Duodenal mucosa (tissue), 2 donors: ENCODE data around the gene PWWP2B.

ENCODE experiments used
- H3K27ac ChIP-seq: one replicate; pipeline ENCODE4 v1.7.0; 2013; ENCODE audit warnings: low read depth, low read length
- H3K27me3 ChIP-seq, 2 donors: one replicate each; pipeline ENCODE4 v1.7.0; 2013; ENCODE audit warnings: low read length in 2 of 2, control low read depth in 1 of 2; ENCODE audit not compliant: insufficient read depth in 2 of 2, control insufficient read depth in 1 of 2
- H3K36me3 ChIP-seq, 2 donors: one replicate each; pipeline ENCODE4 v1.7.0; 2013; ENCODE audit warnings: low read length in 2 of 2, control low read depth in 1 of 2; ENCODE audit not compliant: insufficient read depth in 2 of 2, control insufficient read depth in 1 of 2
- H3K4me1 ChIP-seq, 2 donors: one replicate each; pipeline ENCODE4 v1.7.0; 2013; ENCODE audit warnings: low read length in 2 of 2, control low read depth in 1 of 2; ENCODE audit not compliant: insufficient read depth in 2 of 2, control insufficient read depth in 1 of 2
- H3K4me3 ChIP-seq, 2 donors: one replicate each; pipeline ENCODE4 v1.7.0; 2013; ENCODE audit warnings: low read length in 2 of 2, low read depth in 1 of 2
- H3K9ac ChIP-seq, 2 donors: one replicate each; pipeline ENCODE4 v1.7.0; 2013; ENCODE audit warnings: low read length in 2 of 2, low read depth in 1 of 2
- H3K9me3 ChIP-seq, 2 donors: one replicate each; pipeline ENCODE4 v1.7.0; 2013; ENCODE audit warnings: low read length in 2 of 2, control low read depth in 1 of 2; ENCODE audit not compliant: control insufficient read depth in 1 of 2

Gene PWWP2B

DNA sequence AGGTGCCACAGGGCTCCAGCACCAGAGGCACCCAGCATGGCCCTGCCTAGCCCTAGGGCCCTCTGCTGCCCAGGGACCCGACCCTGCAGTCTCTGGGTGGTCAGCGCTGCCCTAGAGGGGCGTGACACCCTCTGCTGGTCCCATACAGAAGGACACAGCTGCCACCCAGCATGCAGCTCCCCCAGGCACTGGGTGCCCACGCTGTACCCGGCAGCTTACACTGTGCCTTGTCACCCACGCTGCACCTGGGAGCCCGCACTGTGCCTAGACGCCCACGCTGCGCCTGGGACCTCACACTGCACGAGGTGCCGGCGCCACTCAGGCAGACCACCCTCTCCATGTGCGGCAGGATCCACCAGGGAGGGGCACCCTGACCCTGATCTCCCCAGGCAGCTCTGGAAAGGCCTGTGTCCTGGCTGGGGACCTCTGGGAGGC, 55.2 kb downstream of the PWWP2B start:
- peak overlapping the region; percentile 56 for H3K27ac ChIP-seq

DNA sequence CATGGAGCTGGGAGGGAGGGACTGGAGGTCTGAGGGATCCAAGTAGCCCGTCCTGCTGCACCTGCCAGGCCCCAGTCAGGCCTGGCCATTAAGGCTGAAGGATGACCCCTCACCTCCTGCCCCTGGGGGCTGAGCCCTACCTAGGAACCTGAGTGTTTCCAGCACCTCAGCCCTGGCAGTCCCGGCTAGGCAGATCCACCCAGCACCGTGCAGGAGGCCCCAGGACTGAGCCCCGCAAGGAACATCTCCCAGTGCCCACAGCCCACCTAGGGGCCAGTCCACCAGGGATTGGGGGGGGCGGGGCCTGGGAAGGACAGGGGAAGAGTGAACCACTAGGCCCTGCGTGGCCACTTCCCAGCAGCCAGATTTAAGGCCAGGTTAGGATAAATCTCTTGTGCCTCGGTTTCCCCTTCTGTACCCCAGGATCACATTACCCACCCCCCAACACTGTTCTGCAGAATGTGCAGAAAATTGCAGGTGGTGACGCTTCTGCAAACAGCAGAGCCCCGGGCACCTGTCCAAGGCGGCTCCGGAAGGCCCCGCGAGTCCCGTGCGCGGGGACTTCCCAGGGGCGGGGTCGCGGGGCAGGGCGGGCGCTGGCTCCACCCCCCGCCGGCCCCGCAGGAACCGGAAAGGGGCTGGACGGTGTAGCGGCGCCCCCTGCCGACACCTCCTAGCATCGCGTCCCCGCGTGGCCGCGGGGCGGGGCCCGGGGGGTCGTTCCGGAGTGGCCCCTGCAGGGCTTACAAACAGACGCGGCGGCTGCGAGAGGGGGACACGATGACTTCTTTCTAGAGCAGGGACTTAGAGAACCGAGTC, 55.9 kb downstream of the PWWP2B start:
- Histone ChIP-seq H3K9me3 (no peaks in the 10 kb centered on the region), H3K27me3 (no peaks in the 10 kb centered on the region), H3K27ac (peak overlapping the region; percentile 56), H3K9ac (peak overlapping the region; percentile 51 to 53), H3K4me1 (peaks cover 65 to 75% of the 10 kb centered on the region in 2 donors), H3K4me3 (peak overlapping the region; percentile 53 to 54), H3K36me3 (no peaks in the 10 kb centered on the region)

More for the DNA sequence above, 55.2 kb downstream of the PWWP2B start:
- Histone ChIP-seq H3K27me3 (no peaks in the 10 kb centered on the region), H3K9ac (peak overlapping the region; percentile 20 to 53), H3K4me3 (peak overlapping the region in 1 of 2 donors; percentile 54), H3K4me1 (peaks cover 70 to 75% of the 10 kb centered on the region in 2 donors), H3K9me3 (no peaks in the 10 kb centered on the region), H3K36me3 (no peaks in the 10 kb centered on the region)

DNA sequence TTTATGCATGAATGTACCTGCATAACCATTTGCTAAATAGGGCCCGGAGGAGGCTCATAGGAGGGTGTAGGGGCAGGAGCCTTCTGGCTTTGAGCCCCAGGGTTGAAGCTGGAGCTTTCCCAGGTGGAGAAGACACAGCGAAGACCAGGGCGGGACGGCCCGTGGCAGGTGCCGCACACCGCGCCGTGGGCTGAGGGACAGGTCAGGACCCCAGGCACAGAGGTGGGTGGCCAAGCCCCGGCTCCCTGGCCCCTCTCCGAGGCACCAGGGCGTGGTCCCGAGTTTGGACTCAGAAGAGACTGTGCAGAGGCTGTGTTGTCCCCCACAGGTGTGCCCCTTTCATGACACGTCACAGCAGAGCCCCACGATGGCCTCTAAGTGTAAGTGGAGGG, 56.5 kb downstream of the PWWP2B start:
- Histone ChIP-seq H3K4me3 (peak overlapping the region; percentile 7 to 53), H3K9me3 (no peaks in the 10 kb centered on the region), H3K9ac (peak overlapping the region; percentile 39 to 51), H3K4me1 (peaks cover 66 to 76% of the 10 kb centered on the region in 2 donors), H3K36me3 (no peaks in the 10 kb centered on the region), H3K27me3 (no peaks in the 10 kb centered on the region), H3K27ac (no peak overlapping the region)

DNA sequence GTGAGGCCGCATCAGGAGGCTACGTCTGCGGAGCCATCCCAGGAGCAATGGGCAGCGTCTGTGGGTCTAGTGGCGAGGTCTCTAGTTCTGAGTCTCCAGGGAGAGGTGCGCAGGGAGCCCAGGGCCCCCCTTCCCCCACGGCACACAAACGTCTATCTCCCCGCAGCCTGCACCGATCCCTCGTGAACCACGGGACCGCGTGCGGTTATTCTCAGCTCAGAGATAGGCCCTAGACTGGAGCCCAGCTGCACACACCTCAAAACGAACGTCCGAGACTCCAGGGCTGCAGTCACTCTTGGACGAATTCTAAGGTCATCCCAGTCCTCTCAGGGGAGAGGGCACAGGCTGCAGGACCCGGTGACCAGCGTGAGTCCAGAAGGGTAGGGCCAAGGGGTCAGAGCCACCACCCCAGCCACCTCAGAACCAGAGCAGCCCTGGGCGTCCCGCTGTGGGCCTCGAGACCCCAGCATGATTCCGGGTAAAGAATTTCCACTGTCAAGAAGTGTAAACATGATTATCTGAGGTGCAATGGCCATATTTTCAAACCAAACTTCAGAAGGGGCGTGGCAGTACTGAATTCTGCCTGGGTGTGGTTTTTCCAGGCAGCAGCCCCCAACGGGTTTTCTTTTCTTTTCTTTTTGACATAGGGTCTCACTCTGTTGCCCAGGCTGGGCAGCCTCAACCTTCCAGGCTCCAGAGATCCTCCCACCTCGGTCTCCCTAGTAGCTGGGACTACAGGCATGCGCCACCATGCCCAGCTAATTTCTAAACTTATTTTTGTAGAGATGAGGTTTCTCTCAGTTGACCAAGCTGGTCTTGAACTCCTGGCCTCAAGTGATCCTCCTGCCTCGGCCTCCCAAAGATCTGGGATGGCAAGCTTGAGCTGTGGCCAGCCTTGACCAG, 57.5 kb downstream of the PWWP2B start:
- H3K4me1 ChIP-seq, result peaks cover 72 to 83% of the 10 kb centered on the region in 2 donors
- H3K36me3 ChIP-seq, result no peaks in the 10 kb centered on the region
- H3K9me3 ChIP-seq, result no peaks in the 10 kb centered on the region
- H3K9ac ChIP-seq, result peak overlapping the region; percentile 18 to 39
- peak overlapping the region; percentile 27 for H3K27ac ChIP-seq
- H3K27me3 ChIP-seq, result no peaks in the 10 kb centered on the region
- H3K4me3 ChIP-seq, result no peak overlapping the region

DNA sequence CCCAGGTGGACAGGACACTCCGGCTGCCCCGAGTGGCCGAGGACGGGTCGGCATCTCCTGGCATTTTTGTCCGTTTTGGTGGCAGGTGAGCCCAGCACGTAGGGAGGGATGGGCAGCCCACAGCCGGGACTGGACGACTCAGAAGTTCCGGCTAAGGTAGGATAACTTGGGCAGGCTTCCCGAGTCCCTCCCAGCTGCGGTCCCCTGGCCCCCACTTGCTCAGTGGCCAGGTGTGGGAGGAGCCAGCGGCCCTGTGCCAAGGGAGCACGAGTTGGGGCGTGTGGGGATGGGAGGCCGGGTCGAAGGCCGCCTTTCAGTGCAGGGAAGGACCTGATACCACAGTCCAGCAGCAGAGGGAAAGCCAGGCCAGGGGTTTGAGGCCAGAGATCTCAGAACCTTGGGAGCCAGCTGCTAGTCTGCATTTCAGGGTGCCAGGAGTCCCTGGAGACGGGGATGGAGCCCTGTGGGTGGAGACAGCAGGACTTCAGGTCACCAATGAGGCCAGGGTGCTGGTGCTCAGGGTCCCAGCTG, 58.5 kb downstream of the PWWP2B start:
- H3K4me1 ChIP-seq, result peaks cover 79 to 91% of the 10 kb centered on the region in 2 donors

DNA sequence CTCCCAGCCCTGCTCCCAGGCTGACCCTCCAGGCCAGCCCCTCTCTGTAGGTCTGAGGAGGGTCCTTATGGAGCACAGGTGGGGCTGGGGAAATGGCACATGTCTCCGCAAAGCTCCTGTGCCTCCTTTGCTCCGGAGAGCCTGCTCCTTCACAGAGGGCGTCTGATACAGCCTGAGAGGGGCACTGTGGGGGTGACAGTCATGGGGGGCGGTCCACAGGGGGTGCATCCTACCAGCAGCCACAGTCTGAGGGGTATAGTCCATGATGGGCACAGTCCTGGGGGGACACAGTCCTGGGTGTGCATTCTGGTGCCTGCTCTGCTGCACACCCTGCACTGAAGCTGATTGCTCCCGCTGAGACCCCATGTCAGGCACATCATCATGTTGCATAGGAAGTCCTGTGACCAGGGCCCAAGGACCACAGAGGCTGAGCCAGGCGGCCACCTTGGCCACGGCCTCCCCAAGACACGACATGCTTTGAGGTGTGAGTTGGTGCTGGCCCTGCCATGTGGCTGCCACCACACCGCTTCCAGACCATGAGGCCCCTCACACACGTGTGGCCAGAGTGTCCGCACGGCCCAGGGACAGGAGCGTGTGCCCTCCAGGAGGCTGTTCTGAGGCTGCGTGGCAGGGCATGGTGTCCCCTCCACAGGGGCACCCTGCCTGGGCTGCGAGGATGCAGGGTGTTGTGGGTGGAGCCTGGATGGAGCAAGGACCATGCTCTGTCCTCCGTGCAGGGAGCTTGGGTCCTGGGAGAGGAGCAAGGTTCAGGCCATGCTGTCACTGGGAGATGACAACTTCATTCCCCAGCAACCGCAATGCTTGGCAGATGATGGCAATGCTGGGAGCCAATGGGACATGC, 59.2 kb downstream of the PWWP2B start:
- Histone ChIP-seq H3K27ac (no peak overlapping the region), H3K9me3 (no peaks in the 10 kb centered on the region), H3K4me3 (no peak overlapping the region), H3K9ac (peak overlapping the region in 1 of 2 donors; percentile 32), H3K36me3 (no peaks in the 10 kb centered on the region), H3K4me1 (peaks cover 84 to 97% of the 10 kb centered on the region in 2 donors), H3K27me3 (no peaks in the 10 kb centered on the region)

More for the DNA sequence above, 58.5 kb downstream of the PWWP2B start:
- H3K9ac ChIP-seq, result peak overlapping the region in 1 of 2 donors; percentile 32
- H3K9me3 ChIP-seq, result no peaks in the 10 kb centered on the region
- H3K27me3 ChIP-seq, result no peaks in the 10 kb centered on the region
- no peak overlapping the region for H3K4me3 ChIP-seq
- no peak overlapping the region for H3K27ac ChIP-seq
- H3K36me3 ChIP-seq, result no peaks in the 10 kb centered on the region

DNA sequence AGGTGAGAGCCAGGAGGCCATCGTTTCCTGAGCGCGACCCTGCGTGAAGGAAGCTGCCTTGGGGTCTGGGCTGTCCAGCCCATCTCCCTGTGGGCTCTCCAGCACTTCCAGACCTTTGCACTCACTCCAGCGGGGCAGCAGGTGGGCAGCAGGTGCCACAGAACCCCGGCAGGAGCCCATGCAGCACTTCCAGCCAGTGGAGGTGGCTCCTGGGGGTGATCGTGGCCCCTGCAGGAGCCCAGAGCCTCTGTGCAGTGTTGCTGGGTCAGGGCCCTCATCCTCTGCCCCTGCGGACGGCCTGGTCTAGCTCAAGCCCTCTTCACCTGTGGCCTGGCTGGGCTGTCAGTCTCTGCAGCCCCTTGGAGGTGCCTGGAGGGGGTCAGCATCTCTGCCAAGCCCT, 59.9 kb downstream of the PWWP2B start:
- Histone ChIP-seq H3K9ac (no peak overlapping the region), H3K4me3 (no peak overlapping the region), H3K27me3 (no peaks in the 10 kb centered on the region), H3K4me1 (peaks cover 81 to 96% of the 10 kb centered on the region in 2 donors), H3K36me3 (no peaks in the 10 kb centered on the region), H3K9me3 (no peaks in the 10 kb centered on the region), H3K27ac (no peak overlapping the region)

DNA sequence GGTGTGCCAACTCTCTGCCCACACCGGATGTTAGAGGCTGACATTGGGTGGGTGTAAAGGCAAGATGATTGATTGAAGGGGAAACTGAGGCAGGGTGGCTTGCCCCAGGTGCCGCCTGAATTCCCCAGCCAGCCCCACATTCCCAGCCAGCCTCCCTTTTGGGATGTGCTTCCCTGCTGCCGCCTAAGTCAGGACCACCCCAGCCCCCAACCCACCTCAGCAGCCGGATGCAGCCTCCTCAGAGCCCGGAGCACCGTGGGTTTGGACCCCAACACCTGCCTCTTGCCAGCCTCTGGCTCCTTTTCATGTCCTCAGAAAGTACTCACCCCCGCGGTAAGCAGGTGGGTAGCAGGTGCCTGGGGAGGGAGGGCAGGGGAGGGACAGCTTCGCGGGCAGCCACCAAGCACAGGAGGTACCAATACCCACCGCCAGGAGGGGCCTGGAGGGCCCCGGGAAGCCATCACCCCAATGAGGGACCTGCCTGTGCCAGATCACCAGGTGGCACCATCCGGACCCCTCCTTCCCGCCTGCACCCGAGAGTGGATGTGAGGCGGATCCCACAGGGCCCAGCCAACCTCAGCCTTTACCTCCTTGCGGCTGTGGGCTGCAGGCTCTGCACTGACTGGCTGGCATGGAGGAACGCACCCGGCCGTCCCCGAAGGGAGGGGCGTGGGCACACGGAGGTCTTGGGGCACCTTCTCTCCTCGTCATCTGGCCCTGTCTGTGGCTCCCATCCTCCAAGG, 60.5 kb downstream of the PWWP2B start:
- H3K27me3 ChIP-seq, result no peaks in the 10 kb centered on the region
- H3K27ac ChIP-seq, result no peak overlapping the region
- H3K9ac ChIP-seq, result peak overlapping the region; percentile 43 to 63
- no peaks in the 10 kb centered on the region for H3K9me3 ChIP-seq
- H3K36me3 ChIP-seq, result no peaks in the 10 kb centered on the region
- peaks cover 77 to 92% of the 10 kb centered on the region in 2 donors for H3K4me1 ChIP-seq
- peak overlapping the region in 1 of 2 donors; percentile 53 for H3K4me3 ChIP-seq

DNA sequence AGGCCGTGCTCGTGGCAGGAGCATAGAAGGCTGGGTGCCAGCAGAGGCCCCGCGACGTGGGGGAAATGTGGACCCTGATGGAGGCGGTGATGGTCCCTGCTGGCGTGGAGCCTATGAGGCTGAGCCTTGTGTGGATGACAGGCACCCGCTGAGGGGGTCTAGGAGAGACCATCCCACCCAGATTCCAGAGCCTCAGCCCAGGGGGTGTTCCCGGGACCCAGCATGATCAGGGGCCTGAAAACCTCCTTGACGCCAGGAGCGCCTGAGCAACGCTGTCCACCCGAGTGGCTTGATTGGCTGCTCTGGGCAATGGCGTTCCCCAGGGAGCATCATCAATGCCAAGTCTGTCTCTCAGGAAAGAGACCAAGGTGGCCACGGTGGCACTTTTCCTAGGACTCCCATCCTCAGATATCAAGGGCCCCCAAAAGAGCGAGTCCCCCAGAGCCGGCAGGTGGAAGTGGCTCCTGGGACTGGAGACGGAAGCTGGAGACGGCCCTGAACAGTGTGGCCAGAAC, 61.1 kb downstream of the PWWP2B start:
- Histone ChIP-seq H3K4me1 (peaks cover 78 to 92% of the 10 kb centered on the region in 2 donors), H3K4me3 (peak overlapping the region; percentile 40 to 53), H3K36me3 (no peaks in the 10 kb centered on the region), H3K27me3 (no peaks in the 10 kb centered on the region), H3K9me3 (no peaks in the 10 kb centered on the region), H3K27ac (no peak overlapping the region), H3K9ac (peak overlapping the region; percentile 43 to 63)
